Right lobe of liver (tissue), 4 donors: ENCODE data around the gene MAPKAP1.

Source experiments
- CTCF ChIP-seq, 4 donors: fragments of 200-600 bp in 3 of 4; fragments of 450-650 bp in 1 of 4; IDR thresholded peaks; one replicate each; pipeline versions ENCODE4 v1.5.1 to v1.8.0; 2016 to 2022; ENCODE audit warnings: antibody characterized with exemption in 4 of 4, mild to moderate bottlenecking in 2 of 4
- POLR2A ChIP-seq: fragments of 450-650 bp; IDR thresholded peaks from one replicate; pipeline ENCODE4 v1.6.1; 2017; ENCODE audit warnings: antibody characterized with exemption, mild to moderate bottlenecking
- donor health status: DM: no; HTN: no; CAD: no.
- donor health status: DM: no; HTN: no; CAD: no.
- donor health status: DM: no; HTN: yes; CAD: no.

DNA sequence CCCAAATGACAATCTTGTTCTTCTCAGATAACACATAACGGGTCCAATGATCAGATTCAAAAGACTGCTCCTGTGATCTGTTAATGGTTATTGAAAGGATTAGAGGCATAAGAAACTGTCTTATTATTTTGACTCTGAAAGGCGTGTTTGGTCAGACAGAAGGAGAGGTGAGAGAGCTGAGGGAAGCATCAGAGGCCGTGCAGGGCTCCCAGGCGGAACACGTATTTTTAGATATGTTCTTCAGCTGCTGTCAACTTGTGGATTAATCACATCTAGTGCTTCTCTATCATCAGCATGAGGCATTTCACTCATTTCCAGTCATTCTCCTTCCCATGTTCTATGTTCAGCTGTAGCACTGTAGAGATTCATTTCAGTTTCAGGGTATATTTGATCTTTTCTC, 199.8 kb downstream of the MAPKAP1 start:
- TF ChIP-seq CTCF (IDR thresholded peaks at IDR 0.05) (no peak), POLR2A (no peak)
